Stimulated activated CD4-positive, alpha-beta T cell treated with anti-CD3 and anti-CD28 coated beads, Interleukin-15, amount 100 ng/mL, for 48 hours (primary cell): Measurements from ENCODE around the gene TSFM.

Experiments
- DNase-seq, 2 donors: peaks; one replicate each; pipeline ENCODE4 v3.0.0-alpha.2; 2020; ENCODE audit warnings: low read depth in 2 of 2

The TSFM gene

GRCh38 chr12:57746025-57746424, 36.6 kb upstream of the TSFM start:
- no peak for DNase-seq

- no peak for DNase-seq
Measured at GRCh38 chr12:57749061-57749460, 33.5 kb upstream of the TSFM start.

- DNase-seq = no peak
Measured at GRCh38 chr12:57750561-57751431, 31.8 kb upstream of the TSFM start.

GRCh38 chr12:57751432-57751787, 31.2 kb upstream of the TSFM start:
- DNase-seq = no peak

- DNase-seq = peak; percentile 98 to 99
Measured at GRCh38 chr12:57751788-57752667, 30.6 kb upstream of the TSFM start, which contains the start of gene CDK4. Gene CDK4, minus strand, starts transcription at chr12:57752310. Its CDS starts 593 bp downstream, at chr12:57751717.

GRCh38 chr12:57752668-57753000, 30.0 kb upstream of the TSFM start:
- no peak for DNase-seq

- no peak for DNase-seq
Measured at GRCh38 chr12:57753756-57754337, 28.7 kb upstream of the TSFM start.

GRCh38 chr12:57754411-57755193, 28.0 kb upstream of the TSFM start, which contains the start of gene MARCHF9:
Gene MARCHF9, plus strand, starts transcription at chr12:57755103. Its CDS starts 426 bp downstream, at chr12:57755529.
- DNase-seq = peak; percentile 67 to 81

GRCh38 chr12:57755194-57755453, 27.5 kb upstream of the TSFM start:
- no peak for DNase-seq

GRCh38 chr12:57755454-57756372, 26.9 kb upstream of the TSFM start:
- DNase-seq = no peak

- DNase-seq = peak in 1 of 2 donors; percentile 65
Measured at GRCh38 chr12:57756406-57757341, 25.9 kb upstream of the TSFM start.

GRCh38 chr12:57757771-57758170, 24.8 kb upstream of the TSFM start:
- DNase-seq = no peak

- DNase-seq = no peak
Measured at GRCh38 chr12:57758552-57759359, 23.8 kb upstream of the TSFM start.

- DNase-seq = no peak
Measured at GRCh38 chr12:57759360-57759980, 23.1 kb upstream of the TSFM start.

GRCh38 chr12:57760347-57760982, 22.1 kb upstream of the TSFM start:
- DNase-seq = no peak

- no peak for DNase-seq
Measured at GRCh38 chr12:57761391-57761998, 21.1 kb upstream of the TSFM start.

GRCh38 chr12:57762463-57762862, 20.1 kb upstream of the TSFM start:
- DNase-seq = no peak
